GM10266 (cell line): ENCODE measurements around the gene HS6ST3.

Experiments used
- DNase-seq: peaks from one replicate; pipeline ENCODE4 v3.0.0; 2012; ENCODE audit errors: extremely low spot score
- CTCF ChIP-seq: IDR thresholded peaks from 2 replicates; pipeline ENCODE4 v1.5.1; 2012; ENCODE audit warnings: mild to moderate bottlenecking, low read depth; ENCODE audit not compliant: control insufficient read depth, insufficient read depth; ENCODE audit errors: missing control alignments

Gene HS6ST3

GRCh38 chr13:96581741-96582140, 491.8 kb downstream of the HS6ST3 start:
- no peak for TF ChIP-seq CTCF
- no peak for DNase-seq

GRCh38 chr13:96615252-96615651, 525.3 kb downstream of the HS6ST3 start:
- TF ChIP-seq CTCF = no peak
- no peak for DNase-seq

GRCh38 chr13:96617528-96617927, 527.6 kb downstream of the HS6ST3 start:
- no peak for TF ChIP-seq CTCF

GRCh38 chr13:96621634-96622183, 531.8 kb downstream of the HS6ST3 start:
- no peak for DNase-seq
- TF ChIP-seq CTCF = no peak

More at GRCh38 chr13:96617528-96617927, 527.6 kb downstream of the HS6ST3 start:
- no peak for DNase-seq

GRCh38 chr13:96629331-96629730, 539.4 kb downstream of the HS6ST3 start:
- no peak for DNase-seq
- no peak for TF ChIP-seq CTCF

- DNase-seq = no peak
- TF ChIP-seq CTCF = no peak
These were observed 542.8 kb downstream of the HS6ST3 start for GRCh38 chr13:96632536-96633320.
